Measurements from ENCODE around the gene SIN3B. TPM values are rescaled to one million over a fixed set of nuclear protein-coding genes. Genes with fewer than 3 reads are reported as not detected.

The SIN3B gene
- total RNA-seq, 6 donors from 2014 or later: 38.2 to 385 (median 63.5) TPM

DNA sequence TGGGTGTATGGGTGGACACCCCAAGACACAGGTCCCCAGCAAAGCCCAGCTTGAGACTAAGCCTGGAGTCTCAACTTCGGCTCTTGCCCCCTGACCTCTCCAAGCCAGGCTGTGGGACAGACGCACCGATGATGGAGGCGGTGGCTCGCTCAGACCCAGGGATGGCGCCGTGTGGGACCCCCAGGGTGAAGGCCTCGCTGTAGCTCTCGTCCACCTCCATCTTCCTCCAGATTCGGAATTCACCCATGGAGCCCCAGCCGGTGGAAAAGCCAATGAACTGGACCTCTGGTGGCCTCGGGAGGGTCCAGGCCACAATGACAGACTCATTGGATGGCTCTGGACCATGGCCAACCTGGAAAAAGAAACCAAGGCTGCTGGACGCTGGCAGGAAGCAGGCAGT is 98.7 kb downstream of the SIN3B start:
- ATAC-seq (ENCODE audit: low FRiP score in 2 of 2) (no peak), DNase-seq (no peak)
- no peaks in the 10 kb centered on the region for H3K27me3 ChIP-seq
- no peak overlapping the region for H3K4me3 ChIP-seq
- H3K27ac ChIP-seq: no peak overlapping the region
- H3K36me3 ChIP-seq: peaks cover 0 to 3% (median 0%) of the 10 kb centered on the region in 4 donors
- WGBS, 2 donors: 90 to 100% methylated on average over 6 to 13 of the region's 13 CpGs
- TF ChIP-seq POLR2AphosphoS5 (IDR thresholded peaks at IDR 0.05) (no peak), POLR2A (IDR thresholded peaks at IDR 0.05) (no peak), EP300 (IDR thresholded peaks at IDR 0.05) (no peak)
- TF ChIP-seq, protein P1, sequence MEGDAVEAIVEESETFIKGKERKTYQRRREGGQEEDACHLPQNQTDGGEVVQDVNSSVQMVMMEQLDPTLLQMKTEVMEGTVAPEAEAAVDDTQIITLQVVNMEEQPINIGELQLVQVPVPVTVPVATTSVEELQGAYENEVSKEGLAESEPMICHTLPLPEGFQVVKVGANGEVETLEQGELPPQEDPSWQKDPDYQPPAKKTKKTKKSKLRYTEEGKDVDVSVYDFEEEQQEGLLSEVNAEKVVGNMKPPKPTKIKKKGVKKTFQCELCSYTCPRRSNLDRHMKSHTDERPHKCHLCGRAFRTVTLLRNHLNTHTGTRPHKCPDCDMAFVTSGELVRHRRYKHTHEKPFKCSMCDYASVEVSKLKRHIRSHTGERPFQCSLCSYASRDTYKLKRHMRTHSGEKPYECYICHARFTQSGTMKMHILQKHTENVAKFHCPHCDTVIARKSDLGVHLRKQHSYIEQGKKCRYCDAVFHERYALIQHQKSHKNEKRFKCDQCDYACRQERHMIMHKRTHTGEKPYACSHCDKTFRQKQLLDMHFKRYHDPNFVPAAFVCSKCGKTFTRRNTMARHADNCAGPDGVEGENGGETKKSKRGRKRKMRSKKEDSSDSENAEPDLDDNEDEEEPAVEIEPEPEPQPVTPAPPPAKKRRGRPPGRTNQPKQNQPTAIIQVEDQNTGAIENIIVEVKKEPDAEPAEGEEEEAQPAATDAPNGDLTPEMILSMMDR (IDR thresholded peaks at IDR 0.05): no peak
- H3K9me3 ChIP-seq: peaks cover 0 to 9% (median 0%) of the 10 kb centered on the region in 4 donors
- H3K4me1 ChIP-seq: no peaks in the 10 kb centered on the region

DNA sequence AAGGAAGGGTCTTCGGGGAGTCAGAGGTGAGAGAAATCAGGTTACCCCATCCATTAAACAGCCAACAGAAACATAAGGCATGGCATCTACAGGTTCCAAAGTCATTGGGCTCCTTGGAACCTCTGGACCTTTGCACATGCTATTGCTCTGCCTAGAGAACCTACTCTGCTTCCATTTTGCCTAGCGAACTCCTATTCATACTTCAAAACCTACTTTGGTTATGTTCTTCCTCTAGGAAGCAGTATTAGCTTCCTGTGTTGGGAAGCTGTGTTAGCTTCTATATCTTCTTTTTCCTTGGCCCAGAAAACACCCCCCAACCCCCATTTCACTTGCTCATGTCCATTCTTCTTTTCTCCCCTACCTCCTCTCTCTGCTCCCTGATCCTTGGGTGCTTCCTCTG is 99.2 kb downstream of the SIN3B start:
- Histone ChIP-seq H3K36me3 (peaks cover 0 to 3% (median 0%) of the 10 kb centered on the region in 4 donors), H3K4me3 (no peak overlapping the region), H3K27me3 (no peaks in the 10 kb centered on the region), H3K9me3 (peaks cover 0 to 9% (median 0%) of the 10 kb centered on the region in 4 donors), H3K4me1 (no peaks in the 10 kb centered on the region), H3K27ac (no peak overlapping the region)
- 96 to 100% methylated on average over 2 of the region's 2 CpGs for WGBS, 2 donors
- TF ChIP-seq, protein P1 (IDR thresholded peaks at IDR 0.05): no peak
- no peak for TF ChIP-seq POLR2AphosphoS5 (IDR thresholded peaks at IDR 0.05)
- no peak for TF ChIP-seq EP300 (IDR thresholded peaks at IDR 0.05)
- no peak for TF ChIP-seq POLR2A (IDR thresholded peaks at IDR 0.05)
- ATAC-seq (ENCODE audit: low FRiP score in 2 of 2) (no peak), DNase-seq (no peak)

DNA sequence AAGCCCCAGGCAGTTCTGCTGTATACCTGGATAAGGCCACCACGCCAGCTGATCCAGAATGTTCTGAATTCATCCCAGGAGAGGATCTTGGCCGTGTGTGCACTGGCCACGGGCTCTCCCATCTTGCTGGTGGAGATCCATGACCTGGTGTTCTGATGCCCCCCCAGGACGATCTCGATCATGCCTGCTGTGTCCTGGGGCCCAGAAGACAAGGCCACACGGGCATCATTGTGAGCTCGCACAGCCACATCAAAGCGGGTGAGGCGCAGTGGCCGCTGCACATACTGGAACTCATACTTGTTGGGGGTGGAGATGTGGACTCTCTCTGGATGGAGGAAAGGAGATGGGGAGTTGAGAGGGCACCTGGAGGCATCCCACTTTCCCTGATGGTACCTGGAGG is 99.7 kb downstream of the SIN3B start:
- no peak overlapping the region for H3K27ac ChIP-seq
- DNase-seq (no peak), ATAC-seq (ENCODE audit: low FRiP score in 2 of 2) (no peak)
- peaks cover 0 to 3% (median 0%) of the 10 kb centered on the region in 4 donors for H3K36me3 ChIP-seq
- no peak overlapping the region for H3K4me3 ChIP-seq
- H3K4me1 ChIP-seq: no peaks in the 10 kb centered on the region
- WGBS, 2 donors: 97 to 100% methylated on average over 4 to 10 of the region's 10 CpGs
- H3K9me3 ChIP-seq: peaks cover 0 to 9% (median 0%) of the 10 kb centered on the region in 4 donors
- no peaks in the 10 kb centered on the region for H3K27me3 ChIP-seq
- TF ChIP-seq, protein P1 (IDR thresholded peaks at IDR 0.05): no peak
- TF ChIP-seq POLR2AphosphoS5 (IDR thresholded peaks at IDR 0.05) (no peak), EP300 (IDR thresholded peaks at IDR 0.05) (no peak), POLR2A (IDR thresholded peaks at IDR 0.05) (no peak)

Small RNA genes lying within 50 kb of the gene (small RNA-seq; reads per million reads assigned to genes)
- gene AC008737.3 (0 reads per million in 4 donors), gene RN7SL823P (0 reads per million in 4 donors), gene RN7SL835P (0 reads per million in 4 donors)

Other genes with a start within 250 kb of the SIN3B start
- 10 to 100 TPM; 12.6 to 26.5 (median 13.8) TPM for gene MED26, start 201.2 kb upstream of the SIN3B start, total RNA-seq
- 100 to 1,000 TPM in 1 of 6 donors, 10 to 100 TPM in 5; 71.8 to 129 (median 80.4) TPM for gene SMIM7, start 169.3 kb upstream of the SIN3B start, total RNA-seq
- gene TMEM38A, start 168.3 kb upstream of the SIN3B start, total RNA-seq: 1 to 10 TPM; 5.1 to 8.4 (median 5.9) TPM
- 10 to 100 TPM in 1 of 6 donors, 1 to 10 TPM in 4, under 1 TPM in 1; 0.06 to 15.3 (median 2.3) TPM for gene NWD1, start 109.6 kb upstream of the SIN3B start, total RNA-seq
- 100 to 1,000 TPM in 1 of 6 donors, 10 to 100 TPM in 4, 1 to 10 TPM in 1; 7.3 to 130 (median 23.2) TPM for gene F2RL3, start 59.6 kb downstream of the SIN3B start, total RNA-seq
- 100 to 1,000 TPM in 1 of 6 donors, 10 to 100 TPM in 5; 35.8 to 262 (median 61.1) TPM for gene CPAMD8, start 197.4 kb downstream of the SIN3B start, total RNA-seq
- 10 to 100 TPM in 2 of 6 donors, 1 to 10 TPM in 4; 4.9 to 21.0 (median 8.7) TPM for gene HAUS8, start 246.1 kb downstream of the SIN3B start, total RNA-seq
- 100 to 1,000 TPM in 4 of 6 donors, 10 to 100 TPM in 2; 72.3 to 408 (median 146) TPM for gene MYO9B, start 246.4 kb downstream of the SIN3B start, total RNA-seq